Smooth muscle cell (in vitro differentiated cells): ENCODE results near the gene GALNT13. TPM values are rescaled to one million over a fixed set of nuclear protein-coding genes. Genes with fewer than 3 reads are reported as not detected.

Experiments
- DNase-seq: peaks from one replicate; lab custom pipeline; 2025; ENCODE audit not compliant: unreplicated experiment; lab: John Stamatoyannopoulos, UW
- H2AFZ ChIP-seq: fragments of 200-600 bp; sonication (generic); 2 replicates; pipeline ENCODE4 v1.6.0; 2016; ENCODE audit warnings: antibody characterized with exemption, low read depth, mild to moderate bottlenecking
- H3F3A ChIP-seq: fragments of 200-600 bp; sonication (generic); 2 replicates; pipeline ENCODE4 v1.6.0; 2017; ENCODE audit warnings: antibody characterized with exemption, low read depth
- H3K27ac ChIP-seq: fragments of 200-600 bp; sonication (generic); 2 replicates; pipeline ENCODE4 v1.5.1; 2016; ENCODE audit warnings: low read depth, mild to moderate bottlenecking
- H3K27me3 ChIP-seq: fragments of 200-600 bp; sonication (generic); 2 replicates; pipeline ENCODE4 v1.6.1; 2016; ENCODE audit warnings: low read depth, mild to moderate bottlenecking
- H3K36me3 ChIP-seq: fragments of 200-600 bp; sonication (generic); 2 replicates; pipeline ENCODE4 v1.5.1; 2016; ENCODE audit warnings: low read depth
- H3K4me1 ChIP-seq: fragments of 200-600 bp; sonication (generic); 2 replicates; pipeline ENCODE4 v1.5.1; 2016; ENCODE audit warnings: low read depth
- H3K4me2 ChIP-seq: fragments of 200-600 bp; sonication (generic); 2 replicates; pipeline ENCODE4 v1.6.0; 2016; ENCODE audit warnings: mild to moderate bottlenecking
- H3K4me3 ChIP-seq: fragments of 200-600 bp; sonication (generic); 2 replicates; pipeline ENCODE4 v1.5.1; 2016; ENCODE audit warnings: mild to moderate bottlenecking
- H3K79me2 ChIP-seq: fragments of 200-600 bp; sonication (generic); 2 replicates; pipeline ENCODE4 v1.6.0; 2016; ENCODE audit warnings: low read depth, mild to moderate bottlenecking
- H3K9ac ChIP-seq: fragments of 200-600 bp; sonication (generic); 2 replicates; pipeline ENCODE4 v1.6.0; 2016; ENCODE audit warnings: low read depth
- H3K9me3 ChIP-seq: fragments of 200-600 bp; sonication (generic); replicated peaks from 2 replicates; pipeline ENCODE4 v1.5.1; 2016; ENCODE audit warnings: low read depth
- H4K20me1 ChIP-seq: fragments of 200-600 bp; sonication (generic); 2 replicates; pipeline ENCODE4 v1.6.0; 2016; ENCODE audit warnings: low read depth
- CTCF ChIP-seq: fragments of 200-600 bp; sonication (generic); IDR thresholded peaks from 2 replicates; pipeline ENCODE4 v1.5.1; 2017; ENCODE audit warnings: borderline replicate concordance, mild to moderate bottlenecking, antibody characterized with exemption; ENCODE audit not compliant: insufficient read depth, poor library complexity, severe bottlenecking
- WGBS: methylation state at CpG from one replicate; pipeline ENCODE4 v1.1.7; 2016; ENCODE audit warnings: low lambda C conversion rate; 5-methylcytosine and 5-hydroxymethylcytosine counted together
- polyA plus RNA-seq: library from polyadenylated mRNA; unstranded; fragments of >200 nt; fragmentation: Nextera tagmentation; extraction: Ambion mirVana; gene quantifications from 2 replicates; pipeline ENCODE4 v1.2.1, GENCODE V29; 2016
- total RNA-seq: library from RNA; depleted of rRNA; stranded (reverse); fragments of >200 nt; gene quantifications from 2 replicates; pipeline ENCODE4 v1.2.3, GENCODE V29; 2014

GALNT13 gene
- total and polyA plus RNA-seq, 2 experiments from 2014 or later: 0.67 to 3.6 TPM

DNA sequence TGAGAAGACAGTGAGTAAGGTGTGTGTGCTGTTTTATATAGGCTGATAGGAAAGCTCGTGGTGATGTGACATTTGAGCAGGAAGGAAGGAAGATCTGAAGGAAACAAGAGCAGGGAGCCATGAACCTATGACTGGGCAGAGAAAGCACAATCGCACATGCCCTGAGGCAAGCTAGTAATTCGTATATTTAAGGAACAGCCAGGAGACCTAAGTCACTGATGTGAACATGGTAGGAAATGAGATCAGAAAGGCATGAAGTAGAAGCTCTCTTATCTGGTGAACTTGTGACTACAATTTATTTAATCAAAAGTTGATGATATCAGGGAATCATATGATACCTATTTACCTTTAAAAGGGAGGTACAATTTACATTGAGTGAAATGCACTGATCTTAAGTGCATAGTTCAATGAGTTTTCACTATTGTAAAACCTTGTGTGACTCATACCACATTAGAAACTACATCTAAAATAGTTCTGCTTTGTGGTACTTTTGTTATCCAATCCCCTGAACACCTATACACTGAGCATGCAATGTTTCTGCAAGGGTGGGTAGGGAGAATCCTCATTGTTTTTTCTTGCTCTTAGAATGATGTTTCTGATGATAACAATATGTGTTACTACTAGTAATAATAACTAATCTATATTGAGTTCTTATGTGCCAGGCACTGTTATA lies 67.5 kb downstream of the GALNT13 start:
- Histone ChIP-seq H3K9ac (no peak overlapping the region), H3K27ac (no peak overlapping the region), H3K4me3 (no peak overlapping the region), H4K20me1 (no peaks in the 10 kb centered on the region), H3K9me3 (no peaks in the 10 kb centered on the region), H3K4me1 (no peaks in the 10 kb centered on the region), H3K36me3 (no peaks in the 10 kb centered on the region), H3K27me3 (no peaks in the 10 kb centered on the region), H3K4me2 (no peak overlapping the region), H2AFZ (no peak overlapping the region), H3F3A (no peaks in the 10 kb centered on the region), H3K79me2 (no peaks in the 10 kb centered on the region)
- WGBS: 74% methylated on average over 3 of the region's 3 CpGs
- TF ChIP-seq CTCF: no peak
- DNase-seq: no peak

GRCh38 chr2:153940511-153940910 lies 68.8 kb downstream of the GALNT13 start:
- TF ChIP-seq CTCF: no peak
- no peak for DNase-seq
- Histone ChIP-seq H3K36me3 (no peaks in the 10 kb centered on the region), H3K9me3 (no peaks in the 10 kb centered on the region), H3F3A (no peaks in the 10 kb centered on the region), H3K27me3 (no peaks in the 10 kb centered on the region), H2AFZ (no peak overlapping the region), H3K4me1 (no peaks in the 10 kb centered on the region), H4K20me1 (no peaks in the 10 kb centered on the region), H3K4me3 (no peak overlapping the region), H3K79me2 (no peaks in the 10 kb centered on the region), H3K4me2 (no peak overlapping the region), H3K27ac (peak overlapping the region; percentile 14), H3K9ac (no peak overlapping the region)
- WGBS: 1% methylated on average over 3 of the region's 3 CpGs

GRCh38 chr2:153944800-153945199 lies 73.1 kb downstream of the GALNT13 start:
- H3K27me3 ChIP-seq: no peaks in the 10 kb centered on the region
- no peaks in the 10 kb centered on the region for H3K79me2 ChIP-seq
- no peaks in the 10 kb centered on the region for H3K4me1 ChIP-seq
- WGBS: 95% methylated on average over 8 of the region's 8 CpGs
- no peak overlapping the region for H2AFZ ChIP-seq
- no peaks in the 10 kb centered on the region for H3F3A ChIP-seq
- H3K4me3 ChIP-seq: no peak overlapping the region
- H3K4me2 ChIP-seq: no peak overlapping the region
- no peak overlapping the region for H3K9ac ChIP-seq
- H3K36me3 ChIP-seq: no peaks in the 10 kb centered on the region
- TF ChIP-seq CTCF: no peak
- no peak overlapping the region for H3K27ac ChIP-seq
- no peaks in the 10 kb centered on the region for H3K9me3 ChIP-seq
- no peaks in the 10 kb centered on the region for H4K20me1 ChIP-seq
- no peak for DNase-seq

- no peak for DNase-seq
- no peak for TF ChIP-seq CTCF
- H2AFZ ChIP-seq: no peak overlapping the region
- H3K9me3 ChIP-seq: no peaks in the 10 kb centered on the region
- no peaks in the 10 kb centered on the region for H3K36me3 ChIP-seq
- no peaks in the 10 kb centered on the region for H3K27me3 ChIP-seq
- no peaks in the 10 kb centered on the region for H3K79me2 ChIP-seq
- no peak overlapping the region for H3K9ac ChIP-seq
- no peak overlapping the region for H3K4me2 ChIP-seq
- no peaks in the 10 kb centered on the region for H3F3A ChIP-seq
- H3K4me1 ChIP-seq: no peaks in the 10 kb centered on the region
- H4K20me1 ChIP-seq: no peaks in the 10 kb centered on the region
- H3K4me3 ChIP-seq: no peak overlapping the region
- no peak overlapping the region for H3K27ac ChIP-seq
These were observed 74.3 kb downstream of the GALNT13 start for GRCh38 chr2:153946036-153946435.
